ENCODE measurements around the gene ITGA8. TPM values are rescaled to one million over a fixed set of nuclear protein-coding genes. Genes with fewer than 3 reads are reported as not detected.

Gene ITGA8
- polyA plus RNA-seq, 1 donor (not counting 4 experiments of a cell fraction or from before 2014, with no cell fraction given) = not detected

GRCh38 chr10:15563246-15563645 lies 156.5 kb downstream of the ITGA8 start:
- Histone ChIP-seq H2AFZ (ENCODE audit: control insufficient read depth, low read length) (no peak overlapping the region), H3K4me3 (ENCODE audit: control insufficient read depth in 2 of 3, extremely low read depth in 1 of 3, insufficient read depth in 2 of 3, low read depth in 1 of 3, low read length in 3 of 3) (no peak overlapping the region), H4K20me1 (ENCODE audit: control insufficient read depth, extremely low read depth, insufficient read depth, low read length) (no peaks in the 10 kb centered on the region), H3K9me1 (ENCODE audit: control insufficient read depth, extremely low read depth, insufficient read depth, low read length) (no peaks in the 10 kb centered on the region), H3K9ac (ENCODE audit: control insufficient read depth, extremely low read depth, insufficient read depth, low read length) (no peak overlapping the region), H3K4me1 (ENCODE audit: control insufficient read depth, extremely low read depth, insufficient read depth, low read length) (no peaks in the 10 kb centered on the region), H3K79me2 (ENCODE audit: control insufficient read depth, insufficient read depth, low read length) (no peaks in the 10 kb centered on the region), H3K27me3 (ENCODE audit: control insufficient read depth, extremely low read depth, insufficient read depth, low read length) (no peaks in the 10 kb centered on the region), H3K9me3 (ENCODE audit: control insufficient read depth, low read depth, low read length) (no peaks in the 10 kb centered on the region), H3K36me3 (ENCODE audit: control insufficient read depth in 2 of 2, extremely low read depth in 1 of 2, insufficient read depth in 2 of 2, low read length in 2 of 2) (no peaks in the 10 kb centered on the region), H3K27ac (ENCODE audit: control insufficient read depth, insufficient read depth, low read length) (no peak overlapping the region), H3K4me2 (ENCODE audit: control insufficient read depth, extremely low read depth, insufficient read depth, low read depth, low read length) (no peak overlapping the region)
- no peak for TF ChIP-seq EZH2 (IDR thresholded peaks at IDR 0.05; ENCODE audit: low read length)
- TF ChIP-seq CTCF (optimal IDR thresholded peaks at IDR 0.05 in 1 of 3, IDR thresholded peaks at IDR 0.05 in 1 of 3, conservative IDR thresholded peaks at IDR 0.05 in 1 of 3; ENCODE audit: extremely low read depth in 1 of 3, insufficient read depth in 2 of 3, low read length in 3 of 3) = no peak
- no peak for DNase-seq (ENCODE audit: low read depth, low spot score)
- dilution Hi-C loops (cut with MboI; ENCODE audit: extremely low pct_ligation_motif_present, low sequenced_read_pairs) = no loop called here
- no peak for FAIRE-seq

GRCh38 chr10:15562578-15562977 lies 157.1 kb downstream of the ITGA8 start:
- Histone ChIP-seq H3K27ac (ENCODE audit: control insufficient read depth, insufficient read depth, low read length) (no peak overlapping the region), H3K4me1 (ENCODE audit: control insufficient read depth, extremely low read depth, insufficient read depth, low read length) (no peaks in the 10 kb centered on the region), H3K9ac (ENCODE audit: control insufficient read depth, extremely low read depth, insufficient read depth, low read length) (no peak overlapping the region), H2AFZ (ENCODE audit: control insufficient read depth, low read length) (no peak overlapping the region), H3K4me3 (ENCODE audit: control insufficient read depth in 2 of 3, extremely low read depth in 1 of 3, insufficient read depth in 2 of 3, low read depth in 1 of 3, low read length in 3 of 3) (no peak overlapping the region), H3K79me2 (ENCODE audit: control insufficient read depth, insufficient read depth, low read length) (no peaks in the 10 kb centered on the region), H3K9me1 (ENCODE audit: control insufficient read depth, extremely low read depth, insufficient read depth, low read length) (no peaks in the 10 kb centered on the region), H3K27me3 (ENCODE audit: control insufficient read depth, extremely low read depth, insufficient read depth, low read length) (no peaks in the 10 kb centered on the region), H3K4me2 (ENCODE audit: control insufficient read depth, extremely low read depth, insufficient read depth, low read depth, low read length) (no peak overlapping the region), H3K9me3 (ENCODE audit: control insufficient read depth, low read depth, low read length) (no peaks in the 10 kb centered on the region), H3K36me3 (ENCODE audit: control insufficient read depth in 2 of 2, extremely low read depth in 1 of 2, insufficient read depth in 2 of 2, low read length in 2 of 2) (no peaks in the 10 kb centered on the region), H4K20me1 (ENCODE audit: control insufficient read depth, extremely low read depth, insufficient read depth, low read length) (no peaks in the 10 kb centered on the region)
- no peak for FAIRE-seq
- no peak for TF ChIP-seq CTCF (optimal IDR thresholded peaks at IDR 0.05 in 1 of 3, IDR thresholded peaks at IDR 0.05 in 1 of 3, conservative IDR thresholded peaks at IDR 0.05 in 1 of 3; ENCODE audit: extremely low read depth in 1 of 3, insufficient read depth in 2 of 3, low read length in 3 of 3)
- TF ChIP-seq EZH2 (IDR thresholded peaks at IDR 0.05; ENCODE audit: low read length) = no peak
- dilution Hi-C loops (cut with MboI; ENCODE audit: extremely low pct_ligation_motif_present, low sequenced_read_pairs) = no loop called here
- no peak for DNase-seq (ENCODE audit: low read depth, low spot score)
